GM23338 (cell line): ENCODE results near the gene STN1. TPM values are rescaled to one million over a fixed set of nuclear protein-coding genes. Genes with fewer than 3 reads are reported as not detected.

Source experiments
- ATAC-seq: fragments of 200-7000 bp; cut with Tn5 transposase; 3 replicates; pipeline ENCODE4 v1.9.1; 2020
- DNase-seq: peaks from one replicate; pipeline ENCODE4 v3.0.0-alpha.2; 2015; ENCODE audit warnings: low spot score
- H2AFZ ChIP-seq: fragments of 200-600 bp; sonication (generic); 2 replicates; pipeline ENCODE4 v1.8.0; 2016; ENCODE audit warnings: antibody characterized with exemption, mild to moderate bottlenecking, moderate library complexity
- H3F3A ChIP-seq: fragments of 200-600 bp; sonication (generic); replicated peaks from 2 replicates; pipeline ENCODE4 v1.8.0; 2017; ENCODE audit warnings: antibody characterized with exemption, mixed run types, low read depth
- H3K27ac ChIP-seq: fragments of 200-600 bp; sonication (generic); 2 replicates; pipeline ENCODE4 v1.6.1; 2016; ENCODE audit warnings: low read depth
- H3K27me3 ChIP-seq: fragments of 200-600 bp; sonication (generic); 2 replicates; pipeline ENCODE4 v1.8.0; 2016; ENCODE audit warnings: mild to moderate bottlenecking, mixed run types, moderate library complexity; ENCODE audit not compliant: insufficient read depth
- H3K36me3 ChIP-seq: fragments of 200-600 bp; sonication (generic); 2 replicates; pipeline ENCODE4 v1.8.0; 2016; ENCODE audit warnings: mild to moderate bottlenecking; ENCODE audit not compliant: insufficient read depth
- H3K4me1 ChIP-seq: fragments of 200-600 bp; sonication (generic); 2 replicates; pipeline ENCODE4 v1.8.0; 2016; ENCODE audit warnings: mild to moderate bottlenecking, moderate library complexity; ENCODE audit not compliant: insufficient read depth
- H3K4me2 ChIP-seq: fragments of 200-600 bp; sonication (generic); 2 replicates; pipeline ENCODE4 v1.7.1; 2017; ENCODE audit warnings: mixed run types
- H3K4me3 ChIP-seq: fragments of 200-600 bp; sonication (generic); 2 replicates; pipeline ENCODE4 v1.6.1; 2016; ENCODE audit warnings: mixed run types
- H3K79me2 ChIP-seq: fragments of 200-600 bp; sonication (generic); replicated peaks from 2 replicates; pipeline ENCODE4 v1.8.0; 2017; ENCODE audit warnings: mild to moderate bottlenecking; ENCODE audit not compliant: insufficient read depth
- H3K9me2 ChIP-seq: fragments of 200-600 bp; sonication (generic); 2 replicates; pipeline ENCODE4 v1.8.0; 2017; ENCODE audit not compliant: insufficient read depth
- H4K20me1 ChIP-seq: fragments of 200-600 bp; sonication (generic); replicated peaks from 2 replicates; pipeline ENCODE4 v1.8.0; 2017; ENCODE audit warnings: mild to moderate bottlenecking; ENCODE audit not compliant: insufficient read depth
- H3K27ac Mint-ChIP-seq: 2 replicates; pipeline ENCODE4 v1.8.0; 2020; ENCODE audit warnings: inconsistent platforms, mild to moderate bottlenecking, moderate library complexity, mixed read lengths
- H3K27me3 Mint-ChIP-seq: 3 replicates; pipeline ENCODE4 v1.8.0; 2022; ENCODE audit warnings: low read depth, mild to moderate bottlenecking, moderate library complexity, mixed read lengths, inconsistent platforms; ENCODE audit not compliant: insufficient read depth, poor library complexity
- H3K36me3 Mint-ChIP-seq: 3 replicates; pipeline ENCODE4 v1.8.0; 2021; ENCODE audit warnings: low read depth, mild to moderate bottlenecking, inconsistent platforms, moderate library complexity, mixed read lengths
- H3K4me1 Mint-ChIP-seq: 3 replicates; pipeline ENCODE4 v1.8.0; 2020; ENCODE audit warnings: mild to moderate bottlenecking, inconsistent platforms, mixed read lengths
- H3K4me3 Mint-ChIP-seq: 3 replicates; pipeline ENCODE4 v1.8.0; 2021; ENCODE audit warnings: moderate library complexity, mild to moderate bottlenecking, inconsistent platforms, mixed read lengths
- H3K9me3 Mint-ChIP-seq: 3 replicates; pipeline ENCODE4 v1.8.0; 2020; ENCODE audit warnings: moderate library complexity, mild to moderate bottlenecking, inconsistent platforms, mixed read lengths
- NANOG ChIP-seq: IDR thresholded peaks from 2 replicates; pipeline ENCODE4 v1.6.1; 2016; ENCODE audit warnings: antibody characterized with exemption, borderline replicate concordance
- REST ChIP-seq: IDR thresholded peaks from one replicate; pipeline ENCODE4 v1.6.1; 2018; ENCODE audit warnings: antibody characterized with exemption; ENCODE audit not compliant: unreplicated experiment
- STAT1 ChIP-seq: IDR thresholded peaks from one replicate; pipeline ENCODE4 v1.6.1; 2016; ENCODE audit warnings: antibody characterized with exemption; ENCODE audit not compliant: unreplicated experiment
- ZNF114 ChIP-seq: fragments of 250-450 bp; sonication (Bioruptor Pico); IDR thresholded peaks from 2 replicates; pipeline ENCODE4 v1.5.0; 2020; ENCODE audit warnings: mild to moderate bottlenecking, moderate library complexity
- ZNF462 ChIP-seq: fragments of 250-450 bp; sonication (Bioruptor Pico); IDR thresholded peaks from 2 replicates; pipeline ENCODE4 v1.5.0; 2020; ENCODE audit warnings: mild to moderate bottlenecking, moderate library complexity
- polyA plus RNA-seq: library from polyadenylated mRNA; unstranded; fragments of >200 nt; fragmentation: Nextera tagmentation; extraction: Ambion mirVana; gene quantifications from 2 replicates; pipeline ENCODE4 v1.2.1, GENCODE V29; 2016
- total RNA-seq: library from RNA; depleted of rRNA; stranded (reverse); fragments of >200 nt; shearing (Covaris generic); gene quantifications from 2 replicates; pipeline ENCODE4 v1.2.3, GENCODE V29; 2014

Gene STN1
- total and polyA plus RNA-seq, 2 experiments from 2014 or later = 7.2 to 11.3 TPM

- no peak for DNase-seq
- Histone ChIP-seq H4K20me1 (no peaks in the 10 kb centered on the region), H3K9me2 (no peaks in the 10 kb centered on the region), H3K79me2 (no peaks in the 10 kb centered on the region), H3K4me3 (no peak overlapping the region), H3K4me1 (no peaks in the 10 kb centered on the region), H3K36me3 (peaks cover 6% of the 10 kb centered on the region; the same call in 1 of the 2 replicates), H3K27me3 (no peaks in the 10 kb centered on the region), H3K27ac (no peak overlapping the region), H3K4me2 (no peak overlapping the region), H2AFZ (no peak overlapping the region), H3F3A (no peaks in the 10 kb centered on the region)
- peaks cover 5% of the 10 kb centered on the region for H3K27me3 Mint-ChIP-seq
- ATAC-seq = no peak
- no peak overlapping the region for H3K27ac Mint-ChIP-seq
- TF ChIP-seq STAT1 (no peak), ZNF114 (CRISPR knock-in tag) (no peak), ZNF462 (CRISPR knock-in tag) (no peak)
- no peaks in the 10 kb centered on the region for H3K36me3 Mint-ChIP-seq
- no peak overlapping the region for H3K4me3 Mint-ChIP-seq
- H3K4me1 Mint-ChIP-seq = peaks cover 10% of the 10 kb centered on the region
- no peaks in the 10 kb centered on the region for H3K9me3 Mint-ChIP-seq
Observed at GRCh38 chr10:103890194-103890658, 27.8 kb downstream of the STN1 start.

- H3K27me3 ChIP-seq = no peaks in the 10 kb centered on the region
- Mint-ChIP-seq H3K36me3 (no peaks in the 10 kb centered on the region), H3K9me3 (no peaks in the 10 kb centered on the region), H3K4me3 (no peak overlapping the region), H3K27ac (no peak overlapping the region), H3K4me1 (peaks cover 5% of the 10 kb centered on the region), H3K27me3 (peaks cover 9% of the 10 kb centered on the region)
- no peaks in the 10 kb centered on the region for H3K9me2 ChIP-seq
- no peaks in the 10 kb centered on the region for H3K4me1 ChIP-seq
- H3K27ac ChIP-seq = no peak overlapping the region
- no peak overlapping the region for H2AFZ ChIP-seq
- H3K36me3 ChIP-seq = peaks cover 6% of the 10 kb centered on the region; the same call in 1 of the 2 replicates
- no peaks in the 10 kb centered on the region for H3K79me2 ChIP-seq
- H3F3A ChIP-seq = no peaks in the 10 kb centered on the region
- H3K4me3 ChIP-seq = no peak overlapping the region
- ATAC-seq (no peak), DNase-seq (no peak)
- no peak overlapping the region for H3K4me2 ChIP-seq
- no peaks in the 10 kb centered on the region for H4K20me1 ChIP-seq
- TF ChIP-seq NANOG (no peak), REST (no peak)
Observed at GRCh38 chr10:103889121-103889720, 28.8 kb downstream of the STN1 start.
